22Rv1 (cell line): ENCODE measurements around the gene EVA1A.

Experiments
- H3K27ac ChIP-seq: fragments of 450-650 bp; 2 replicates; pipeline ENCODE4 v1.5.1; 2017
- ZFX ChIP-seq: fragments of 450-650 bp; IDR thresholded peaks from 2 replicates; pipeline ENCODE4 v1.6.1; 2017; ENCODE audit warnings: antibody characterized with exemption, borderline replicate concordance
- TF ChIP-seq, protein P1 (sequence below): fragments of 450-650 bp; IDR thresholded peaks from 2 replicates; pipeline ENCODE4 v1.5.1; 2017; ENCODE audit warnings: mild to moderate bottlenecking

The EVA1A gene

GRCh38 chr2:75453384-75454240 is 107.1 kb downstream of the EVA1A start:
- no peak overlapping the region for H3K27ac ChIP-seq
- TF ChIP-seq, protein P1, sequence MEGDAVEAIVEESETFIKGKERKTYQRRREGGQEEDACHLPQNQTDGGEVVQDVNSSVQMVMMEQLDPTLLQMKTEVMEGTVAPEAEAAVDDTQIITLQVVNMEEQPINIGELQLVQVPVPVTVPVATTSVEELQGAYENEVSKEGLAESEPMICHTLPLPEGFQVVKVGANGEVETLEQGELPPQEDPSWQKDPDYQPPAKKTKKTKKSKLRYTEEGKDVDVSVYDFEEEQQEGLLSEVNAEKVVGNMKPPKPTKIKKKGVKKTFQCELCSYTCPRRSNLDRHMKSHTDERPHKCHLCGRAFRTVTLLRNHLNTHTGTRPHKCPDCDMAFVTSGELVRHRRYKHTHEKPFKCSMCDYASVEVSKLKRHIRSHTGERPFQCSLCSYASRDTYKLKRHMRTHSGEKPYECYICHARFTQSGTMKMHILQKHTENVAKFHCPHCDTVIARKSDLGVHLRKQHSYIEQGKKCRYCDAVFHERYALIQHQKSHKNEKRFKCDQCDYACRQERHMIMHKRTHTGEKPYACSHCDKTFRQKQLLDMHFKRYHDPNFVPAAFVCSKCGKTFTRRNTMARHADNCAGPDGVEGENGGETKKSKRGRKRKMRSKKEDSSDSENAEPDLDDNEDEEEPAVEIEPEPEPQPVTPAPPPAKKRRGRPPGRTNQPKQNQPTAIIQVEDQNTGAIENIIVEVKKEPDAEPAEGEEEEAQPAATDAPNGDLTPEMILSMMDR: no peak
- TF ChIP-seq ZFX: no peak

GRCh38 chr2:75450068-75450467 is 110.7 kb downstream of the EVA1A start:
- TF ChIP-seq, protein P1: no peak
- TF ChIP-seq ZFX: no peak

DNA sequence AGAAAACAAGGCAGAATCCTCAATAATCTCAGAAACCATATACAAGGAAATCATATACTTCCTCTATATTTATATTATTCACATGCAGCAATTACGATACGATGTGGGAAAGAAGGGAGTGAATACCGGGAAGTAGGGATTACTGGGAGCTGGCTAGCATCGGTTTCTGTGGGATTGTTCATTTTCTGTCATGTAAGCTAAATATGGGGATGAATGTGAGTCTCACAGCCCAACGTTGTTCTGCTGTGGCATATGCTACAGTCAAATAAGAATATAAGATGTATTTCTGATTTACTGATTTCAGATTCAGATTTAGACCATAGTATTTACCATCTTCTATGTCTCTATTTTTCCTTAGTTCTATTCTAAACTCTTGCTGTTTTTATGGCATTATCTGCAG is 113.6 kb downstream of the EVA1A start:
- no peak overlapping the region for H3K27ac ChIP-seq

More at GRCh38 chr2:75450068-75450467, 110.7 kb downstream of the EVA1A start:
- H3K27ac ChIP-seq: no peak overlapping the region

More for the DNA sequence above, 113.6 kb downstream of the EVA1A start:
- TF ChIP-seq ZFX: no peak
- TF ChIP-seq, protein P1: no peak
